Gastroesophageal sphincter (tissue), 4 donors: ENCODE data around the gene HPS4. TPM values are rescaled to one million over a fixed set of nuclear protein-coding genes. Genes with fewer than 3 reads are reported as not detected.

Experiments used
- ATAC-seq: fragments of 150-250 bp; one replicate; pipeline ENCODE4 v1.9.1; 2016; ENCODE audit warnings: mild to moderate bottlenecking, moderate library complexity
- H3K27ac ChIP-seq, 4 donors: fragments of 200-600 bp; sonication (generic) in 3 of 4; 1 replicate in 3 of 4; 2 replicates in 1 of 4; pipeline ENCODE4 v1.5.1; 2016 to 2019
- H3K27me3 ChIP-seq: fragments of 200-600 bp; sonication (generic); one replicate; pipeline ENCODE4 v1.5.1; 2019
- H3K36me3 ChIP-seq, 2 donors: fragments of 200-600 bp; sonication (generic); one replicate each; pipeline ENCODE4 v1.5.1; 2019; ENCODE audit warnings: control low read depth in 1 of 2
- H3K4me1 ChIP-seq, 3 donors: fragments of 200-600 bp; sonication (generic); 1 replicate in 2 of 3; 2 replicates in 1 of 3; pipeline ENCODE4 v1.5.1; 2016 to 2019; ENCODE audit warnings: control low read depth in 2 of 3
- H3K4me3 ChIP-seq, 2 donors: fragments of 200-600 bp; sonication (generic); one replicate each; pipeline ENCODE4 v1.5.1; 2019; ENCODE audit warnings: mild to moderate bottlenecking in 1 of 2, moderate library complexity in 1 of 2
- H3K9me3 ChIP-seq, 3 donors: fragments of 200-600 bp; sonication (generic); one replicate each; pipeline ENCODE4 v1.5.1; 2017 to 2019; ENCODE audit warnings: control low read depth in 2 of 3
- EP300 ChIP-seq: sonication (generic); formaldehyde crosslinking; IDR thresholded peaks from one replicate; pipeline ENCODE4 v1.6.1; 2017; ENCODE audit warnings: antibody characterized with exemption, mild to moderate bottlenecking
- POLR2A ChIP-seq, 2 donors: fragments of 450-650 bp; IDR thresholded peaks; one replicate each; pipeline ENCODE4 v1.6.1; 2017; ENCODE audit warnings: antibody characterized with exemption in 2 of 2, mild to moderate bottlenecking in 2 of 2, moderate library complexity in 1 of 2
- POLR2AphosphoS5 ChIP-seq: sonication (generic); formaldehyde crosslinking; IDR thresholded peaks from one replicate; pipeline ENCODE4 v1.6.1; 2017; ENCODE audit warnings: antibody characterized with exemption
- WGBS, 2 donors: methylation state at CpG; one replicate each; pipeline ENCODE4 v1.1.5; 2018; ENCODE audit warnings: low coverage in 1 of 2; 5-methylcytosine and 5-hydroxymethylcytosine counted together
- total RNA-seq, 4 donors: library from RNA; depleted of rRNA; stranded (reverse); fragments of >200 nt; gene quantifications; one replicate each; pipeline ENCODE4 v1.1.0, GENCODE V29; 2016
- TF ChIP-seq, protein P1 (sequence below), 4 experiments: fragments of 200-600 bp in 2 of 4; fragments of 450-650 bp in 2 of 4; sonication (generic) in 1 of 4; IDR thresholded peaks; one replicate each; pipeline ENCODE4 v1.5.1; 2017 to 2019; ENCODE audit warnings: antibody characterized with exemption in 4 of 4, mild to moderate bottlenecking in 2 of 4, moderate library complexity in 2 of 4

HPS4 gene
- total RNA-seq, 4 donors from 2014 or later, result 11.2 to 34.7 (median 20.3) TPM

- H3K36me3 ChIP-seq, result no peaks in the 10 kb centered on the region
- no peaks in the 10 kb centered on the region for H3K9me3 ChIP-seq
- H3K4me3 ChIP-seq, result no peak overlapping the region
- no peaks in the 10 kb centered on the region for H3K4me1 ChIP-seq
- H3K27me3 ChIP-seq, result peaks cover 35% of the 10 kb centered on the region
- WGBS, 2 donors, result 59% methylated on average over 10 of the region's 11 CpGs; no CpG with 5 or more reads in 1 of the 2 donors
- ATAC-seq, result no peak
- no peak overlapping the region for H3K27ac ChIP-seq
- TF ChIP-seq POLR2AphosphoS5 (no peak), POLR2A (IDR thresholded peaks at IDR 0.05) (no peak), EP300 (no peak)
- TF ChIP-seq, protein P1, sequence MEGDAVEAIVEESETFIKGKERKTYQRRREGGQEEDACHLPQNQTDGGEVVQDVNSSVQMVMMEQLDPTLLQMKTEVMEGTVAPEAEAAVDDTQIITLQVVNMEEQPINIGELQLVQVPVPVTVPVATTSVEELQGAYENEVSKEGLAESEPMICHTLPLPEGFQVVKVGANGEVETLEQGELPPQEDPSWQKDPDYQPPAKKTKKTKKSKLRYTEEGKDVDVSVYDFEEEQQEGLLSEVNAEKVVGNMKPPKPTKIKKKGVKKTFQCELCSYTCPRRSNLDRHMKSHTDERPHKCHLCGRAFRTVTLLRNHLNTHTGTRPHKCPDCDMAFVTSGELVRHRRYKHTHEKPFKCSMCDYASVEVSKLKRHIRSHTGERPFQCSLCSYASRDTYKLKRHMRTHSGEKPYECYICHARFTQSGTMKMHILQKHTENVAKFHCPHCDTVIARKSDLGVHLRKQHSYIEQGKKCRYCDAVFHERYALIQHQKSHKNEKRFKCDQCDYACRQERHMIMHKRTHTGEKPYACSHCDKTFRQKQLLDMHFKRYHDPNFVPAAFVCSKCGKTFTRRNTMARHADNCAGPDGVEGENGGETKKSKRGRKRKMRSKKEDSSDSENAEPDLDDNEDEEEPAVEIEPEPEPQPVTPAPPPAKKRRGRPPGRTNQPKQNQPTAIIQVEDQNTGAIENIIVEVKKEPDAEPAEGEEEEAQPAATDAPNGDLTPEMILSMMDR (IDR thresholded peaks at IDR 0.05), result no peak
These were observed 48.1 kb downstream of the HPS4 start for GRCh38 chr22:26435327-26436093.

DNA sequence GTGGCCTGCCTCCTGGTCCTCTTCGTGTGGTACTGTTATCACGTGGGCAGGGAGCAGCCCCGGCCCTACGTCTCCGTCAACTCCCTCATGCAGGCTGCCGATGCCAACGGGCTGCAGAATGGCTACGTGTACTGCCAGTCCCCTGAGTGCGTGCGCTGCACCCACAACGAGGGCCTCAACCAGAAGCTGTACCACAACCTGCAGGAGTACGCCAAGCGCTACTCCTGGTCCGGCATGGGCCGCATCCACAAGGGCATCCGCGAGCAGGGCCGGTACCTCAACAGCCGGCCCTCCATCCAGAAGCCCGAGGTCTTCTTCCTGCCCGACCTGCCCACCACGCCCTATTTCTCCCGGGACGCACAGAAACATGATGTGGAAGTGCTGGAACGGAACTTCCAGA is 49.8 kb downstream of the HPS4 start:
- Histone ChIP-seq H3K36me3 (no peaks in the 10 kb centered on the region), H3K27me3 (peaks cover 29% of the 10 kb centered on the region), H3K4me1 (peaks cover 0 to 12% (median 3%) of the 10 kb centered on the region in 3 donors), H3K4me3 (no peak overlapping the region), H3K27ac (no peak overlapping the region), H3K9me3 (no peaks in the 10 kb centered on the region)
- ATAC-seq, result no peak
- 87 to 100% methylated on average over 1 to 3 of the region's 25 CpGs for WGBS, 2 donors
- no peak for TF ChIP-seq EP300

DNA sequence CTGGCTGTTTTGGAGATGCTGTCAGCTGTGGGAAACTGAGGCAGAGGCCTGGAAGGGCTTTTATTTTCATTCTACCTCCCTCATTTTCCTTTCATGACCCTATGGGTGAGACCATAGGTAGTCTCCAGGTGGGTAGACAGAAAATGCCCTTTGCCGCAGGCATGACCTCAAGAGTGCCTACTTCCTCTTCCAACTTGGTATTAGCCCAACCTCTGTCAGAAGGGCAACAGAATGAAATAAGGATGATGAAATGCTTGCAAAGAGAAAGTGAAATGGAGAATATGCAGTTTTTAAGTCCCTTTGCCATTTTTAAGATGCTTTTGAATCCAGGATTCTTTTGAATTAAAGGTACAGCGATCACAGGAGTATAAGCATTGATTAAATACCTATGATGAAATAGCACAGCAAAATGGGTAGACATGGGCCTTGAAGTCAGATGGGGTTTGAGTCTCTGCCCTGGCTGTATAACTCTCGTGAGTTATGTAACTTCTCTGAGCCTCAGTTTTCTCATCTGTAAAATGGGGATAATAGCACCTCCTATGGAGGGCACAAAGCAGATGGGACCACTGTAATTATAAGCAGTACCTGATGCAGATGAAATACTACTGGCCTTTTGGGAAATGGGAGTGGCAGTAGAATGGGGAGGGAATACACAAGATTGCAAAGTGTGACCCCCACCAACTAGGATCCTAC is 50.8 kb downstream of the HPS4 start:
- no peak for ATAC-seq
- Histone ChIP-seq H3K36me3 (no peaks in the 10 kb centered on the region), H3K4me1 (peaks cover 0 to 20% (median 6%) of the 10 kb centered on the region in 3 donors), H3K4me3 (no peak overlapping the region), H3K27ac (no peak overlapping the region), H3K27me3 (peaks cover 29% of the 10 kb centered on the region), H3K9me3 (no peaks in the 10 kb centered on the region)
- 81 to 97% methylated on average over 3 of the region's 3 CpGs for WGBS, 2 donors
- TF ChIP-seq POLR2A (IDR thresholded peaks at IDR 0.05) (no peak), EP300 (no peak)
- TF ChIP-seq, protein P1 (IDR thresholded peaks at IDR 0.05), result no peak

DNA sequence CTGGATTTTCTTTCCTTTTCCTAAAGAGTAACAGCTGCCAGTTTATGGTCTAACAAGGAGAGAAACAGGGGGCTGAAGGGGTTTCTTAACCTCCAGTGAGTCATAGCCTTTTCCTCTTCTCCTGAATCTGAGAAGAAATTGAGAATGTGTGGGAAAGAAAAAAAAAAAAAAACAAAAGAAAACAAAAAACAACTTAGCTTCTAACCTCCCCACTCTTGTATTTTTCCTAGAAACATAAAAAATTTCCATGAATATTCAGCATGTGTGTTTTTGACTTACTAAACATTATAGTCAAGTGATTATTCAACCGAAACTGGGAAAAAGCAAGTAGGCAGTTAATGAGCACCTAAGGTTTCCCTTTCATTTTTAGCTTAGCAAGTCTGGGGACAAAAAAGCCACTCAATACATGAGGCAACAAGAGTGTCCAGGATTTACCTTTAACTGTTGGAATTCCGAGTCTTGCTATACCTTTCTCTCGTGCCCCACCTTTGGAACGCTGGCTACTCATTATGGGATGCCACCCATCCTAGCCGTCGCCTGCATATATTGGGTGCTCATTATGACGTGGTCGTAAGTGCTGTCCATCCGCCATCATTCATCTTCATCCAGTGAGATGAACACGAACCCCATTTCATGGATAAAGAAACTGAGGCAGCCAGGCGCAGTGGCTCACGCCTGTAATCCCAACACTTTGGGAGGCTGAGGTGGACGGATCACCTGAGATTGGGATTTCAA is 52.2 kb downstream of the HPS4 start:
- H3K36me3 ChIP-seq, result no peaks in the 10 kb centered on the region
- H3K9me3 ChIP-seq, result no peaks in the 10 kb centered on the region
- peaks cover 0 to 20% (median 6%) of the 10 kb centered on the region in 3 donors for H3K4me1 ChIP-seq
- 85 to 96% methylated on average over 4 to 12 of the region's 13 CpGs for WGBS, 2 donors
- no peak for ATAC-seq
- no peak overlapping the region for H3K4me3 ChIP-seq
- H3K27me3 ChIP-seq, result peaks cover 29% of the 10 kb centered on the region
- no peak overlapping the region for H3K27ac ChIP-seq
- TF ChIP-seq POLR2AphosphoS5 (no peak), EP300 (no peak)
- TF ChIP-seq, protein P1 (IDR thresholded peaks at IDR 0.05), result no peak

DNA sequence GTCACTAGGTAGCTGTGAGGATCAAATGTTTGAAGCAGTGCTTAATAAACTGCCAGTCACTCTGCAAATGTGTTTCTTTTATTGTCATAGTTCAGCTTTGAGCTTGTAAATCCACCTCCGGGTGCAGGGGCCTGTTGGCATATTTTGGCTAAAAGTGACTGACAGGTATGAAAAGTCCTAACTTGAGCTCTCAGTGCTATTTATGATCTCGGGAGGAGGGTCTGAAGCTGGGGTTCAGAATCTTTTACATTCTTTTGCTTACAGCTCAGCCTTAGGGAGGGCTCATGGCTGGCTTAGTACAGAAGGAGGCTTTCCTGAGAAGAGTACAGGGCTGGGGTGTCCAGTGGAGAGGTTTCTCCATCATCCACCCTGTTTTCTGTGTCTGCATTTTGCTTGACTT is 53.0 kb downstream of the HPS4 start:
- no peak for TF ChIP-seq EP300
- 64 to 76% methylated on average over 2 of the region's 2 CpGs for WGBS, 2 donors
- Histone ChIP-seq H3K36me3 (no peaks in the 10 kb centered on the region), H3K4me3 (no peak overlapping the region), H3K4me1 (peaks cover 0 to 20% (median 6%) of the 10 kb centered on the region in 3 donors), H3K27me3 (peaks cover 29% of the 10 kb centered on the region), H3K27ac (no peak overlapping the region), H3K9me3 (no peaks in the 10 kb centered on the region)
- ATAC-seq, result no peak
